ENCODE measurements around the gene SIGLEC7. TPM values are rescaled to one million over a fixed set of nuclear protein-coding genes. Genes with fewer than 3 reads are reported as not detected.

The SIGLEC7 gene
- polyA plus RNA-seq, 1 donor from 2014 or later: not detected

DNA sequence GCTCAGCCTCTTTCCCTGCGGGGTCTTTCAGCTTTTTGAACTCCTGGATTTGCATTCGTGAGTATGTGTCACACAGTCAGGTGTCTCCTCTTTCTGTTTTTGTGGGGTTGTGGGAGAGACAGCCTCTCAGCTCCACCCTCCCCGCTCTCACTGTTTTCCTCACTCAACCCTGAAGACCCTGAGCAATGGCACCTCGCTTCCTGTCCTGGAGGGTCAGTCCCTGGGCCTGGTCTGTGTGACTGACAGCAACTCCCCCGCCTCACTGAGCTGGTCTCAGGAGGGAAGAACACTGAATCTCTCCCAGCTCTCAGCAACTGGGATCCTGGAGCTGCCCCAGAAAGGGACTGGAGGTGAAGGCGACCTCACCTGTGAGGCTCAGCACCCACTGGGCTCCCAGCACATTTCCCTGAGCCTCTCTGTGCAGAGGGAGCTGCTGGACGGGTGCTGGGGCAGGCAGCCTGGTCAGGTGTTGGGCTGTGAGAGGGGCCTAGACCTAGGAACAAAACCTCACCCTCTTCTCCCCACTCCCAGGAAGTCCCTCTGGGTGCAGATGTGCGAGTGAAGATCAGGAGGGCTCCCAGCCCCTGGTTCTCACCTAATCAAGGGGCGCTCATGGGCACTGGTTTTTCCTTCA, 4.2 kb upstream of the SIGLEC7 start:
- Histone ChIP-seq H3K9me2 (ENCODE audit: insufficient read depth, low read length) (no peaks in the 10 kb centered on the region), H3K9ac (ENCODE audit: low read length) (no peak overlapping the region), H3F3A (ENCODE audit: insufficient read depth, low read length, poor library complexity, severe bottlenecking) (no peaks in the 10 kb centered on the region), H3K4me2 (ENCODE audit: low read length) (no peak overlapping the region), H3K4me3 (ENCODE audit: low read length) (no peak overlapping the region), H3K27ac (ENCODE audit: low read length) (no peak overlapping the region), H3K79me2 (replicated peaks; ENCODE audit: insufficient read depth, low read length) (no peaks in the 10 kb centered on the region), H3K36me3 (ENCODE audit: insufficient read depth, low read length) (no peaks in the 10 kb centered on the region), H3K9me3 (ENCODE audit: low read length) (no peaks in the 10 kb centered on the region), H4K20me1 (ENCODE audit: insufficient read depth) (no peaks in the 10 kb centered on the region), H3K27me3 (ENCODE audit: insufficient read depth, low read depth, low read length) (no peaks in the 10 kb centered on the region), H2AFZ (ENCODE audit: low read depth, low read length) (no peak overlapping the region)
- TF ChIP-seq, protein P1, sequence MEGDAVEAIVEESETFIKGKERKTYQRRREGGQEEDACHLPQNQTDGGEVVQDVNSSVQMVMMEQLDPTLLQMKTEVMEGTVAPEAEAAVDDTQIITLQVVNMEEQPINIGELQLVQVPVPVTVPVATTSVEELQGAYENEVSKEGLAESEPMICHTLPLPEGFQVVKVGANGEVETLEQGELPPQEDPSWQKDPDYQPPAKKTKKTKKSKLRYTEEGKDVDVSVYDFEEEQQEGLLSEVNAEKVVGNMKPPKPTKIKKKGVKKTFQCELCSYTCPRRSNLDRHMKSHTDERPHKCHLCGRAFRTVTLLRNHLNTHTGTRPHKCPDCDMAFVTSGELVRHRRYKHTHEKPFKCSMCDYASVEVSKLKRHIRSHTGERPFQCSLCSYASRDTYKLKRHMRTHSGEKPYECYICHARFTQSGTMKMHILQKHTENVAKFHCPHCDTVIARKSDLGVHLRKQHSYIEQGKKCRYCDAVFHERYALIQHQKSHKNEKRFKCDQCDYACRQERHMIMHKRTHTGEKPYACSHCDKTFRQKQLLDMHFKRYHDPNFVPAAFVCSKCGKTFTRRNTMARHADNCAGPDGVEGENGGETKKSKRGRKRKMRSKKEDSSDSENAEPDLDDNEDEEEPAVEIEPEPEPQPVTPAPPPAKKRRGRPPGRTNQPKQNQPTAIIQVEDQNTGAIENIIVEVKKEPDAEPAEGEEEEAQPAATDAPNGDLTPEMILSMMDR (IDR thresholded peaks at IDR 0.05; ENCODE audit: poor library complexity, severe bottlenecking): no peak
- no peak for TF ChIP-seq EP300 (conservative IDR thresholded peaks at IDR 0.05; ENCODE audit: poor library complexity, severe bottlenecking)
- TF ChIP-seq POLR2AphosphoS5 (IDR thresholded peaks at IDR 0.05): no peak
- TF ChIP-seq EZH2 (IDR thresholded peaks at IDR 0.05; ENCODE audit: borderline replicate concordance, insufficient read depth, low read length, poor library complexity, severe bottlenecking): no peak

DNA sequence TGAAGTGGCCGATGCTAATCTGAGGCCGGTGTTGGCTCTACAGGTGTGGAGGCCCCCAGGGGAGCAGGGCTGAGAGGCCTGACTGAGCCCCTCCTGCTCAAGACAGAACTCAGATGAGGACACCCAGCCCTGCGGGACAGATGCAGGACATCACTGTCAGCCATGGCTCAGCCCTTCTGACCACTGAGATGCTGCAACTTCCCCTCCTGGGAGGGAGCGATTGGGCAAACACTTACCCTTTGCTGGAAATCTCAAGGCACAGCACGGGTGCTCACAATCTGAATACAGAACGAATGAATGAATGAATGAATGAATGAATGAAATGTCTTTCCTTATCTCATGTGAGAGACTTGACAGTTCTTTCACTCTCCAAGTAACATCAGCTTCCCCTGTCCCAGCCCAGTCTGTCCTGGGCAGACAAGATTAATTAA, 3.5 kb upstream of the SIGLEC7 start:
- no peaks in the 10 kb centered on the region for H3F3A ChIP-seq (ENCODE audit: insufficient read depth, low read length, poor library complexity, severe bottlenecking)
- no peak overlapping the region for H3K27ac ChIP-seq (ENCODE audit: low read length)
- H3K9ac ChIP-seq (ENCODE audit: low read length): no peak overlapping the region
- no peak overlapping the region for H2AFZ ChIP-seq (ENCODE audit: low read depth, low read length)
- H4K20me1 ChIP-seq (ENCODE audit: insufficient read depth): no peaks in the 10 kb centered on the region
- no peak for TF ChIP-seq POLR2AphosphoS5 (IDR thresholded peaks at IDR 0.05)
- no peaks in the 10 kb centered on the region for H3K9me2 ChIP-seq (ENCODE audit: insufficient read depth, low read length)
- H3K4me3 ChIP-seq (ENCODE audit: low read length): no peak overlapping the region
- no peak overlapping the region for H3K4me2 ChIP-seq (ENCODE audit: low read length)
- H3K27me3 ChIP-seq (ENCODE audit: insufficient read depth, low read depth, low read length): no peaks in the 10 kb centered on the region
- H3K36me3 ChIP-seq (ENCODE audit: insufficient read depth, low read length): no peaks in the 10 kb centered on the region
- H3K79me2 ChIP-seq (replicated peaks; ENCODE audit: insufficient read depth, low read length): no peaks in the 10 kb centered on the region
- H3K9me3 ChIP-seq (ENCODE audit: low read length): no peaks in the 10 kb centered on the region

DNA sequence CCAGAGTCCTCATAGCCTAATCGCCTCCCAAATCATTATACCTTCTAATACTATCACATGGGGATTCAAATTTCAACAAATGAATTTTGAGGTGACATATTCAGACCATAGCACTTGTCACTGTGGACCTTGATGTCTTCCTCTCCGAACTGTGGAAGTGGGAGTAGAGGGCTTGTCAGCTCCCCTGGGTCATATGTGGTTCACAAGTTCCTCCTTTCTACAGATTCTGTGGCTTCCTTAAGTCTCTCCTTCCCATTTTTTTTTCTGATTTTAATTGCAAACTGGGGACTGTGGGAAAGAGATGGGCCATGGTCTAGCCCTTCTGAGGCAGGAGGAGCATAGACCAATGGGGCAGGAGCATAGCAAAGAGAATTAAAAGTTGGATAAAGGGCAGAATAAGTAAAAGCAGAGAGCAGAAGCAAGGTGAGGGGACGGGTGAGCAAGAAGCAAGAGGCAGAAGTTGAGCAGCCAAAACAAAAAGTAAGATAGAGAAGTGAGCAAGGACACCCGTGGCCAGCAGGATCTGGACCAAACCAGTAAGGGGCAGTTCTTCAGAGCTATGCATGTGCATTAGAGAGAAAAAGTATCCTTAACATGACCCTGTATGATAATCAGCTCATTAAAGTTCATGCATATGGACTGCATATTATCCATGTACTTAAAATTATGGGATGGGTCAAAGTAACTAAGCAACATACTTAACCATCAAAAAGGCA, 2.6 kb upstream of the SIGLEC7 start:
- no peaks in the 10 kb centered on the region for H3K9me3 ChIP-seq (ENCODE audit: low read length)
- H3K4me3 ChIP-seq (ENCODE audit: low read length): no peak overlapping the region
- no peak overlapping the region for H3K9ac ChIP-seq (ENCODE audit: low read length)
- TF ChIP-seq, protein P2, sequence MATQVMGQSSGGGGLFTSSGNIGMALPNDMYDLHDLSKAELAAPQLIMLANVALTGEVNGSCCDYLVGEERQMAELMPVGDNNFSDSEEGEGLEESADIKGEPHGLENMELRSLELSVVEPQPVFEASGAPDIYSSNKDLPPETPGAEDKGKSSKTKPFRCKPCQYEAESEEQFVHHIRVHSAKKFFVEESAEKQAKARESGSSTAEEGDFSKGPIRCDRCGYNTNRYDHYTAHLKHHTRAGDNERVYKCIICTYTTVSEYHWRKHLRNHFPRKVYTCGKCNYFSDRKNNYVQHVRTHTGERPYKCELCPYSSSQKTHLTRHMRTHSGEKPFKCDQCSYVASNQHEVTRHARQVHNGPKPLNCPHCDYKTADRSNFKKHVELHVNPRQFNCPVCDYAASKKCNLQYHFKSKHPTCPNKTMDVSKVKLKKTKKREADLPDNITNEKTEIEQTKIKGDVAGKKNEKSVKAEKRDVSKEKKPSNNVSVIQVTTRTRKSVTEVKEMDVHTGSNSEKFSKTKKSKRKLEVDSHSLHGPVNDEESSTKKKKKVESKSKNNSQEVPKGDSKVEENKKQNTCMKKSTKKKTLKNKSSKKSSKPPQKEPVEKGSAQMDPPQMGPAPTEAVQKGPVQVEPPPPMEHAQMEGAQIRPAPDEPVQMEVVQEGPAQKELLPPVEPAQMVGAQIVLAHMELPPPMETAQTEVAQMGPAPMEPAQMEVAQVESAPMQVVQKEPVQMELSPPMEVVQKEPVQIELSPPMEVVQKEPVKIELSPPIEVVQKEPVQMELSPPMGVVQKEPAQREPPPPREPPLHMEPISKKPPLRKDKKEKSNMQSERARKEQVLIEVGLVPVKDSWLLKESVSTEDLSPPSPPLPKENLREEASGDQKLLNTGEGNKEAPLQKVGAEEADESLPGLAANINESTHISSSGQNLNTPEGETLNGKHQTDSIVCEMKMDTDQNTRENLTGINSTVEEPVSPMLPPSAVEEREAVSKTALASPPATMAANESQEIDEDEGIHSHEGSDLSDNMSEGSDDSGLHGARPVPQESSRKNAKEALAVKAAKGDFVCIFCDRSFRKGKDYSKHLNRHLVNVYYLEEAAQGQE (IDR thresholded peaks at IDR 0.05; ENCODE audit: borderline replicate concordance): no peak
- TF ChIP-seq EP300 (conservative IDR thresholded peaks at IDR 0.05; ENCODE audit: poor library complexity, severe bottlenecking) (no peak), MXI1 (conservative IDR thresholded peaks at IDR 0.05; ENCODE audit: poor library complexity, severe bottlenecking) (no peak), TAF1 (IDR thresholded peaks at IDR 0.05; ENCODE audit: low read depth) (no peak), SMC3 (conservative IDR thresholded peaks at IDR 0.05; ENCODE audit: poor library complexity) (no peak), EZH2 (IDR thresholded peaks at IDR 0.05; ENCODE audit: borderline replicate concordance, insufficient read depth, low read length, poor library complexity, severe bottlenecking) (no peak), POLR2AphosphoS5 (IDR thresholded peaks at IDR 0.05) (no peak), RAD21 (conservative IDR thresholded peaks at IDR 0.05) (no peak)
- TF ChIP-seq, protein P1 (IDR thresholded peaks at IDR 0.05; ENCODE audit: poor library complexity, severe bottlenecking): no peak
- H3K79me2 ChIP-seq (replicated peaks; ENCODE audit: insufficient read depth, low read length): no peaks in the 10 kb centered on the region
- H3K27ac ChIP-seq (ENCODE audit: low read length): no peak overlapping the region
- no peaks in the 10 kb centered on the region for H3K27me3 ChIP-seq (ENCODE audit: insufficient read depth, low read depth, low read length)
- H2AFZ ChIP-seq (ENCODE audit: low read depth, low read length): no peak overlapping the region
- no peaks in the 10 kb centered on the region for H3F3A ChIP-seq (ENCODE audit: insufficient read depth, low read length, poor library complexity, severe bottlenecking)
- no peak overlapping the region for H3K4me2 ChIP-seq (ENCODE audit: low read length)
- no peaks in the 10 kb centered on the region for H3K9me2 ChIP-seq (ENCODE audit: insufficient read depth, low read length)
- H4K20me1 ChIP-seq (ENCODE audit: insufficient read depth): no peaks in the 10 kb centered on the region
- H3K36me3 ChIP-seq (ENCODE audit: insufficient read depth, low read length): no peaks in the 10 kb centered on the region

Measured in neural cell (in vitro differentiated cells).